RKO (cell line): ENCODE measurements around the gene ARHGAP8.

Experiments
- DNase-seq: peaks from one replicate; pipeline ENCODE4 v3.0.0-alpha.2; 2016; ENCODE audit warnings: low spot score

Gene ARHGAP8

GRCh38 chr22:44752285-44753188 lies at the start of gene ARHGAP8:
Gene ARHGAP8 (plus strand): TSS chr22:44752575. CDS start chr22:44786528, 33,953 bp downstream.
- DNase-seq: no peak

- no peak for DNase-seq
Observed at GRCh38 chr22:44703255-44703870, 49.0 kb upstream of the ARHGAP8 start.

- DNase-seq: no peak
Observed at GRCh38 chr22:44704159-44705021, 48.0 kb upstream of the ARHGAP8 start.

- no peak for DNase-seq
Observed at GRCh38 chr22:44705022-44705297, 47.4 kb upstream of the ARHGAP8 start.

GRCh38 chr22:44706488-44706887 lies 45.9 kb upstream of the ARHGAP8 start:
- DNase-seq: no peak

- no peak for DNase-seq
Observed at GRCh38 chr22:44707178-44707577, 45.2 kb upstream of the ARHGAP8 start.

- peak; percentile 40 for DNase-seq
Observed at GRCh38 chr22:44707752-44708151, 44.6 kb upstream of the ARHGAP8 start.

- no peak for DNase-seq
Observed at GRCh38 chr22:44709881-44710392, 42.4 kb upstream of the ARHGAP8 start.

GRCh38 chr22:44710474-44711240 lies 41.7 kb upstream of the ARHGAP8 start:
- no peak for DNase-seq

GRCh38 chr22:44711241-44711560 lies 41.2 kb upstream of the ARHGAP8 start:
- DNase-seq: no peak

- DNase-seq: no peak
Observed at GRCh38 chr22:44711690-44712555, 40.5 kb upstream of the ARHGAP8 start.

GRCh38 chr22:44712962-44713361 lies 39.4 kb upstream of the ARHGAP8 start:
- no peak for DNase-seq

GRCh38 chr22:44714703-44715350 lies 37.5 kb upstream of the ARHGAP8 start:
- no peak for DNase-seq

- DNase-seq: no peak
Observed at GRCh38 chr22:44718418-44718817, 34.0 kb upstream of the ARHGAP8 start.

- no peak for DNase-seq
Observed at GRCh38 chr22:44719586-44720368, 32.6 kb upstream of the ARHGAP8 start.

- DNase-seq: peak; percentile 52
Observed at GRCh38 chr22:44721213-44721612, 31.2 kb upstream of the ARHGAP8 start.

GRCh38 chr22:44722611-44723010 lies 29.8 kb upstream of the ARHGAP8 start:
- DNase-seq: no peak

- peak; percentile 54 for DNase-seq
Observed at GRCh38 chr22:44723801-44724200, 28.6 kb upstream of the ARHGAP8 start.

GRCh38 chr22:44724416-44724815 lies 28.0 kb upstream of the ARHGAP8 start:
- DNase-seq: no peak

- DNase-seq: no peak
Observed at GRCh38 chr22:44724859-44725258, 27.5 kb upstream of the ARHGAP8 start.
